Thyroid gland (tissue), 4 donors: Measurements from ENCODE around the gene GALNT18.

Experiments used
- CTCF ChIP-seq, 6 experiments: fragments of 200-600 bp in 3 of 6; fragments of 450-650 bp in 3 of 6; sonication (generic) in 3 of 6; IDR thresholded peaks; one replicate each; pipeline ENCODE4 v1.5.1; 2016 to 2019; ENCODE audit warnings: antibody characterized with exemption in 6 of 6, mild to moderate bottlenecking in 2 of 6, inconsistent platforms in 1 of 6, moderate library complexity in 1 of 6
- POLR2A ChIP-seq, 2 donors: fragments of 450-650 bp; IDR thresholded peaks; one replicate each; pipeline ENCODE4 v1.6.1; 2017; ENCODE audit warnings: antibody characterized with exemption in 2 of 2, mild to moderate bottlenecking in 2 of 2, moderate library complexity in 1 of 2

GRCh38 chr11:11444804-11445131 is 177.0 kb downstream of the GALNT18 start:
- TF ChIP-seq CTCF (IDR thresholded peaks at IDR 0.05) (no peak), POLR2A (IDR thresholded peaks at IDR 0.05) (no peak)
